Brain microvascular endothelial cell (primary cell): ENCODE data around the gene TIE1.

ENCODE experiments used
- DNase-seq: peaks from one replicate; pipeline ENCODE4 v3.0.0-alpha.2; 2020
- H3K27ac ChIP-seq: fragments of 250-450 bp; sonication (Bioruptor Pico); 2 replicates; pipeline ENCODE4 v1.5.1; 2020; ENCODE audit warnings: mild to moderate bottlenecking, moderate library complexity
- H3K27me3 ChIP-seq: fragments of 250-450 bp; sonication (Bioruptor Pico); replicated peaks from 2 replicates; pipeline ENCODE4 v1.5.1; 2020; ENCODE audit warnings: mild to moderate bottlenecking
- H3K36me3 ChIP-seq: fragments of 250-450 bp; sonication (Bioruptor Pico); replicated peaks from 2 replicates; pipeline ENCODE4 v1.5.1; 2020; ENCODE audit warnings: mild to moderate bottlenecking
- H3K4me3 ChIP-seq: 2 replicates; pipeline ENCODE4 v1.5.1; 2011; ENCODE audit warnings: low read depth, mild to moderate bottlenecking, control low read depth, low read length, moderate library complexity
- CTCF ChIP-seq: IDR thresholded peaks from 2 replicates; pipeline ENCODE4 v1.5.1; 2011; ENCODE audit warnings: low read depth, mild to moderate bottlenecking, moderate library complexity, low read length, control low read depth, inconsistent platforms; ENCODE audit errors: missing control alignments
- in situ Hi-C: cut with HindIII; loops from 2 replicates; pipeline ENCODE4 v1.10.0; 2017; ENCODE audit warnings: low sequenced_read_pairs, low pct_ligation_motif_present

The TIE1 gene

DNA sequence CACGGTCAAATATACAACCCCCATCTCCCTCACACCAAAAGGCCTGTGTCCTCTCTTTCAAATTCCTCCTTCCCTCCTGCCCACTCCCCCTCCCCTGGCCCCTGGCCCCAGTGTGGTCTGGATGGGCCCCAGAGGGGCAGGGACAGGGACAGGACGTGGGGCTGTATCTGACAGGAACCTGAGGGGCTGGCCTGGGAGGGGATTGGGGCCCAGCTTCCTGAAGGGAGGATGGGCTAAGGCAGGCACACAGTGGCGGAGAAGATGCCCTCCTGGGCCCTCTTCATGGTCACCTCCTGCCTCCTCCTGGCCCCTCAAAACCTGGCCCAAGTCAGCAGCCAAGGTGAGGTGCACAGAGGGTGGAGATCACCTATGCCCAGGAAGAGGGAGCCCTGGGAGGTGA, 36.8 kb downstream of the TIE1 start, which contains the start of gene MPL:
TSS of gene MPL (plus strand) at position 231 of the 400 bp plus-strand sequence. CDS start at position 262, 31 bp downstream.
- Histone ChIP-seq H3K27me3 (no peaks in the 10 kb centered on the region), H3K36me3 (no peaks in the 10 kb centered on the region)

DNA sequence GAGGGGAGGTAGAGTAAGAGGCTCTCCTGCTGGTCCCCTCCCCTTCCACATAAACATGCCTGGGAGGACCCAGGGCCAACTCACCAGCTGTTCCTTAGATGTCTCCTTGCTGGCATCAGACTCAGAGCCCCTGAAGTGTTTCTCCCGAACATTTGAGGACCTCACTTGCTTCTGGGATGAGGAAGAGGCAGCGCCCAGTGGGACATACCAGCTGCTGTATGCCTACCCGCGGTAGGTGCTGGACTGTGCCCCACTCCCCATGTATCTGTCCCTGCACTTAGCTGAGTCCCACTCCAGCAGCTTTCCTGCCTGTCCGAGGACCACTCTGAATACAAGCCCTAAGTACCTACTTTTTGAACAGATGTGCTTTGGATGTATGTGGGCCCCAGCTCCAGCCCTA, 37.2 kb downstream of the TIE1 start:
- no peak for DNase-seq
- no peak overlapping the region for H3K27ac ChIP-seq

More for the DNA sequence above, 36.8 kb downstream of the TIE1 start, which contains the start of gene MPL:
- no peak for TF ChIP-seq CTCF
- DNase-seq, result no peak
- Histone ChIP-seq H3K4me3 (no peak within 1 kb of the TSS), H3K27ac (no peak within 1 kb of the TSS)
- in situ Hi-C loops, result no loop called here

GRCh38 chr1:43339584-43340232, 38.9 kb downstream of the TIE1 start:
- H3K4me3 ChIP-seq, result no peak overlapping the region
- in situ Hi-C loops, result no loop called here
- no peaks in the 10 kb centered on the region for H3K27me3 ChIP-seq
- TF ChIP-seq CTCF, result no peak
- H3K36me3 ChIP-seq, result no peaks in the 10 kb centered on the region
- H3K27ac ChIP-seq, result no peak overlapping the region
- no peak for DNase-seq

More for the DNA sequence above, 37.2 kb downstream of the TIE1 start:
- in situ Hi-C loops, result no loop called here
- TF ChIP-seq CTCF, result no peak
- H3K27me3 ChIP-seq, result no peaks in the 10 kb centered on the region
- no peak overlapping the region for H3K4me3 ChIP-seq
- no peaks in the 10 kb centered on the region for H3K36me3 ChIP-seq

GRCh38 chr1:43340559-43340958, 39.8 kb downstream of the TIE1 start:
- Histone ChIP-seq H3K27me3 (no peaks in the 10 kb centered on the region), H3K27ac (no peak overlapping the region), H3K36me3 (no peaks in the 10 kb centered on the region), H3K4me3 (no peak overlapping the region)
- TF ChIP-seq CTCF, result no peak
- no peak for DNase-seq
- in situ Hi-C loops, result no loop called here

- Histone ChIP-seq H3K36me3 (no peaks in the 10 kb centered on the region), H3K27ac (no peak overlapping the region), H3K4me3 (no peak overlapping the region), H3K27me3 (no peaks in the 10 kb centered on the region)
- TF ChIP-seq CTCF, result no peak
- no peak for DNase-seq
- in situ Hi-C loops, result no loop called here
Observed at GRCh38 chr1:43344267-43344850, 43.6 kb downstream of the TIE1 start.
